Measurements from ENCODE around the gene SVIP.

The SVIP gene

GRCh38 chr11:22778642-22779041 is 51.0 kb downstream of the SVIP start:
- Mint-ChIP-seq H3K27ac (no peak overlapping the region), H3K4me1 (ENCODE audit: low read depth) (peaks cover 5% of the 10 kb centered on the region), H3K36me3 (ENCODE audit: low read depth) (no peaks in the 10 kb centered on the region), H3K9me3 (no peaks in the 10 kb centered on the region), H3K4me3 (no peak overlapping the region), H3K27me3 (ENCODE audit: low read depth) (peaks cover 5% of the 10 kb centered on the region)

GRCh38 chr11:22775248-22775647 is 54.4 kb downstream of the SVIP start:
- H3K4me1 Mint-ChIP-seq (ENCODE audit: low read depth) = peaks cover 3% of the 10 kb centered on the region
- H3K27me3 Mint-ChIP-seq (ENCODE audit: low read depth) = peaks cover 5% of the 10 kb centered on the region
- no peaks in the 10 kb centered on the region for H3K36me3 Mint-ChIP-seq (ENCODE audit: low read depth)
- H3K9me3 Mint-ChIP-seq = no peaks in the 10 kb centered on the region
- H3K27ac Mint-ChIP-seq = no peak overlapping the region
- no peak overlapping the region for H3K4me3 Mint-ChIP-seq

GRCh38 chr11:22774716-22775115 is 54.9 kb downstream of the SVIP start:
- peaks cover 5% of the 10 kb centered on the region for H3K27me3 Mint-ChIP-seq (ENCODE audit: low read depth)
- H3K4me3 Mint-ChIP-seq = no peak overlapping the region
- H3K27ac Mint-ChIP-seq = no peak overlapping the region
- H3K4me1 Mint-ChIP-seq (ENCODE audit: low read depth) = peaks cover 3% of the 10 kb centered on the region
- H3K36me3 Mint-ChIP-seq (ENCODE audit: low read depth) = no peaks in the 10 kb centered on the region
- no peaks in the 10 kb centered on the region for H3K9me3 Mint-ChIP-seq

GRCh38 chr11:22769081-22769480 is 60.5 kb downstream of the SVIP start:
- H3K4me1 Mint-ChIP-seq (ENCODE audit: low read depth) = no peaks in the 10 kb centered on the region
- H3K36me3 Mint-ChIP-seq (ENCODE audit: low read depth) = no peaks in the 10 kb centered on the region
- no peak overlapping the region for H3K4me3 Mint-ChIP-seq
- H3K9me3 Mint-ChIP-seq = no peaks in the 10 kb centered on the region
- H3K27ac Mint-ChIP-seq = no peak overlapping the region
- H3K27me3 Mint-ChIP-seq (ENCODE audit: low read depth) = no peaks in the 10 kb centered on the region

Data from T-helper 1 cell treated with Interleukin-12 subunit alpha and Interleukin-12 subunit beta and Interleukin-4 antibody, amounts not matched to agents 30 μg/mL and 1 μg/mL, for 36 hours (primary cell).